ENCODE results near the gene ANKRD7.

The ANKRD7 gene

GRCh38 chr7:118224521-118224920, at the start of gene ANKRD7:
Gene ANKRD7 (plus strand): TSS chr7:118224704. CDS start chr7:118224831, 127 bp downstream.
- in situ Hi-C loops (cut with MboI; ENCODE audit: low sequenced_read_pairs) = no loop called here

- in situ Hi-C loops (cut with MboI; ENCODE audit: low sequenced_read_pairs) = no loop called here
Measured at GRCh38 chr7:118175740-118176139, 48.8 kb upstream of the ANKRD7 start.

GRCh38 chr7:118179191-118179590, 45.3 kb upstream of the ANKRD7 start:
- in situ Hi-C loops (cut with MboI; ENCODE audit: low sequenced_read_pairs) = no loop called here

GRCh38 chr7:118182593-118183427, 41.7 kb upstream of the ANKRD7 start:
- in situ Hi-C loops (cut with MboI; ENCODE audit: low sequenced_read_pairs) = no loop called here

GRCh38 chr7:118183428-118183785, 41.1 kb upstream of the ANKRD7 start:
- in situ Hi-C loops (cut with MboI; ENCODE audit: low sequenced_read_pairs) = no loop called here

GRCh38 chr7:118183786-118184564, 40.5 kb upstream of the ANKRD7 start, which contains the start of gene LSM8:
Gene LSM8 (plus strand): TSS chr7:118184164. CDS start chr7:118184224, 60 bp downstream.
- in situ Hi-C loops (cut with MboI; ENCODE audit: low sequenced_read_pairs) = no loop called here

- in situ Hi-C loops (cut with MboI; ENCODE audit: low sequenced_read_pairs) = no loop called here
Measured at GRCh38 chr7:118184565-118184940, 40.0 kb upstream of the ANKRD7 start.

- in situ Hi-C loops (cut with MboI; ENCODE audit: low sequenced_read_pairs) = no loop called here
Measured at GRCh38 chr7:118185163-118185860, 39.2 kb upstream of the ANKRD7 start.

- in situ Hi-C loops (cut with MboI; ENCODE audit: low sequenced_read_pairs) = no loop called here
Measured at GRCh38 chr7:118186501-118186900, 38.0 kb upstream of the ANKRD7 start.

- in situ Hi-C loops (cut with MboI; ENCODE audit: low sequenced_read_pairs) = no loop called here
Measured at GRCh38 chr7:118194571-118194970, 29.9 kb upstream of the ANKRD7 start.

- in situ Hi-C loops (cut with MboI; ENCODE audit: low sequenced_read_pairs) = no loop called here
Measured at GRCh38 chr7:118195837-118196474, 28.5 kb upstream of the ANKRD7 start.

GRCh38 chr7:118202061-118202460, 22.4 kb upstream of the ANKRD7 start:
- in situ Hi-C loops (cut with MboI; ENCODE audit: low sequenced_read_pairs) = no loop called here

GRCh38 chr7:118214051-118214832, 10.3 kb upstream of the ANKRD7 start:
- in situ Hi-C loops (cut with MboI; ENCODE audit: low sequenced_read_pairs) = no loop called here

GRCh38 chr7:118214833-118215182, 9.7 kb upstream of the ANKRD7 start:
- in situ Hi-C loops (cut with MboI; ENCODE audit: low sequenced_read_pairs) = no loop called here

- in situ Hi-C loops (cut with MboI; ENCODE audit: low sequenced_read_pairs) = no loop called here
Measured at GRCh38 chr7:118217210-118217619, 7.3 kb upstream of the ANKRD7 start.

- in situ Hi-C loops (cut with MboI; ENCODE audit: low sequenced_read_pairs) = no loop called here
Measured at GRCh38 chr7:118218413-118219156, 5.9 kb upstream of the ANKRD7 start.

- in situ Hi-C loops (cut with MboI; ENCODE audit: low sequenced_read_pairs) = no loop called here
Measured at GRCh38 chr7:118219157-118219512, 5.4 kb upstream of the ANKRD7 start.

GRCh38 chr7:118220583-118220982, 3.9 kb upstream of the ANKRD7 start:
- in situ Hi-C loops (cut with MboI; ENCODE audit: low sequenced_read_pairs) = no loop called here

GRCh38 chr7:118222591-118222990, 1.9 kb upstream of the ANKRD7 start:
- in situ Hi-C loops (cut with MboI; ENCODE audit: low sequenced_read_pairs) = no loop called here

GRCh38 chr7:118232837-118233236, 8.3 kb downstream of the ANKRD7 start:
- in situ Hi-C loops (cut with MboI; ENCODE audit: low sequenced_read_pairs) = no loop called here
